ENCODE measurements around the gene AMFR. TPM values are rescaled to one million over a fixed set of nuclear protein-coding genes. Genes with fewer than 3 reads are reported as not detected.

Gene AMFR
- total RNA-seq, 1 donor from 2014 or later = 112 TPM

GRCh38 chr16:56423584-56424403, 1.6 kb downstream of the AMFR start:
- Histone ChIP-seq H3K27me3 (no peaks in the 10 kb centered on the region), H3K4me3 (peak overlapping the region; percentile 95 to 99), H3K27ac (peak overlapping the region in 1 of 2 donors; percentile 97), H3K36me3 (no peaks in the 10 kb centered on the region), H3K9me3 (no peaks in the 10 kb centered on the region), H3K4me1 (peaks cover 0 to 28% of the 10 kb centered on the region in 2 donors)
- DNase-seq (ENCODE audit: low spot score in 2 of 2) = no peak
- no peak for TF ChIP-seq CTCF (IDR thresholded peaks at IDR 0.05)
- intact Hi-C loops (cut with DNase I) = loop anchor here (2.0 to 10.0 kb wide), 4 partner anchors 27 to 1311 kb away; partner anchors contain the start of genes HERPUD1, KATNB1, NUDT21 and OGFOD1

DNA sequence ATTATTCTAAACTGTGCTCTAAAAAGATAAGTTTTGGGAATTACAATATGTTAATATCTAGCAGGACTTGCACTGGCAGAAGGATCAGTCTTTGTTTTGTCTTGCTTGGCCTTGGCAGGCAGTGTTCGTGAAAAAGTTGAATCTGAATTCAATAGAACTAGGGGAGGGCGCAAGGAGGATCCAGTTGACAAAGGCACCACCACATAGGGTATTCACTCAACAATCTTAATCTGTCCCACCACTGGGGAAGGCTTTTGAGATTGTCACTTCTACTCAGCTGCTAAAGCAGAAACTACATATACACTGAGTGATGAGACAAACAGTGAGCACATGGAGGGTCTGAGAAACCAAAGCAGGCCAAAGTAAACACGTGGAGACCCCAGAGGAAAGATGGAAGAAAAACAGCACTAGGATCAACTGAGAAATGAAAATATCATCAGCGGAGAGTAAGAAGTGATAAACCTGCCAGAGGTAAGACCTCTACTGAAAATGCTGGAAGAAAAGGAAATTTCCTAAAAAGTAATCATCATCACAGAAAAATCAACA, 2.4 kb downstream of the AMFR start:
- Histone ChIP-seq H3K27ac (no peak overlapping the region), H3K27me3 (no peaks in the 10 kb centered on the region), H3K36me3 (no peaks in the 10 kb centered on the region), H3K9me3 (no peaks in the 10 kb centered on the region), H3K4me3 (peak overlapping the region in 1 of 2 donors; percentile 95), H3K4me1 (peaks cover 0 to 28% of the 10 kb centered on the region in 2 donors)
- intact Hi-C loops (cut with DNase I) = loop anchor here (10.0 kb wide), 2 partner anchors 512 to 1312 kb away; partner anchors contain the start of genes HERPUD1 and KATNB1
- DNase-seq (ENCODE audit: low spot score in 2 of 2) = no peak
- no peak for TF ChIP-seq CTCF (IDR thresholded peaks at IDR 0.05)

DNA sequence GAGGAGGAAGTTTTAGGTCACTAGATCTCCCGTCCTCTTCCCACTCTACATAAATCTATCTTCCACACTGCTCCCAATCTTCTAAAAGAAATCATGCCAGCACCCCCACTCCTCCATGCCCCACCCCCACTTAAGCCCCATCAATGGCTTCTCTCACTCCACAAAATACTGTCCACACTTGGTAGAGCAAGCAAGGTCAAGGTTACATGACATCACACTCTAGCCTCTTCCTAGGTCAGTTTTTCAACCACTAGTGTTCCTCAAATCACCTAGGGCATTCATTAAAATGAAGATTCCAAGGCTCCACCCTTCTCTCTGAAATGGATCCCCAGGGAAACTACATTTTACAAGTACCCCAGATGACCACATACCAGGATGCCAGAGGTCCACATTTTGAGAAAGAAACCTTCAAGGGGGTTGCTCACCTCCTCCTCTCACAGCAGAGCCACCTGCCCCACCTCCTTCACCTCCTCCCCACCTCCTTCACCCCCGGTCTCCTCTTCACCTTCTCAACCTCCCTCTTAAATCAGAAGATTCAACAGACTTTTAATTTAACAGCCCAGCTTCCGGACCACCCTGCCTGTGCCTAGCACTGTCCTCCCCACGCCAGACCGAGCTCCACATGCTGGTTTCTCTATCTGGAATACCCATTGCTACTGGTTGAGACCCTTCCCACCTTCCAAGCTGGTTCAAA, 3.2 kb downstream of the AMFR start:
- no peaks in the 10 kb centered on the region for H3K9me3 ChIP-seq
- no peak overlapping the region for H3K27ac ChIP-seq
- DNase-seq (ENCODE audit: low spot score in 2 of 2) = no peak
- no peaks in the 10 kb centered on the region for H3K36me3 ChIP-seq
- no peak for TF ChIP-seq CTCF (IDR thresholded peaks at IDR 0.05)
- no peaks in the 10 kb centered on the region for H3K27me3 ChIP-seq
- intact Hi-C loops (cut with DNase I) = loop anchor here (10.0 kb wide), 2 partner anchors 513 to 1313 kb away; partner anchors contain the start of genes HERPUD1 and KATNB1
- no peak overlapping the region for H3K4me3 ChIP-seq
- H3K4me1 ChIP-seq = peaks cover 0 to 28% of the 10 kb centered on the region in 2 donors

DNA sequence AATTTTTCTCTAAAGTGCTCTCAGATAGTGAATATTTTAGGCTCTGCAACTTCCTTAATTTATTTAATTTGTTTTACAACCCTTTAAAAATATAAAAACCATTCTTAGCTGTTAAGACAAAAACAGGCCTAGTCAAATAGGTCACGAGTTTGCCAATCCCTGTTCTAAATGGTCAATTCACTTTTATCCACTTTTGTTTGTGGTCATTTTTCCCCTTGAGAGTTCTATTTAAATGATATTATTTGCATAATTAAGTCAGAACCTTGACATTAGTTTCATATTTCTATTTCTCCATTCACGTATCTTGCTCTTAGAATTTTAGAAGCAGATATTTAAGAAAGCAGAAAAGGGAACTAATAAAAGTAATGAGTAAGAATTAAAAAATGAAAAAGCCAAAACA, 4.0 kb downstream of the AMFR start:
- H3K27me3 ChIP-seq = no peaks in the 10 kb centered on the region
- H3K27ac ChIP-seq = no peak overlapping the region
- no peak for TF ChIP-seq CTCF (IDR thresholded peaks at IDR 0.05)
- no peaks in the 10 kb centered on the region for H3K36me3 ChIP-seq
- intact Hi-C loops (cut with DNase I) = loop anchor here (10.0 kb wide), 2 partner anchors 513 to 1313 kb away; partner anchors contain the start of genes HERPUD1 and KATNB1
- H3K4me3 ChIP-seq = no peak overlapping the region
- H3K9me3 ChIP-seq = no peaks in the 10 kb centered on the region
- H3K4me1 ChIP-seq = peaks cover 0 to 28% of the 10 kb centered on the region in 2 donors
- no peak for DNase-seq (ENCODE audit: low spot score in 2 of 2)

GRCh38 chr16:56420613-56421012, 4.7 kb downstream of the AMFR start:
- no peak overlapping the region for H3K4me3 ChIP-seq
- H3K27ac ChIP-seq = no peak overlapping the region
- peaks cover 0 to 30% of the 10 kb centered on the region in 2 donors for H3K4me1 ChIP-seq
- no peaks in the 10 kb centered on the region for H3K36me3 ChIP-seq
- H3K27me3 ChIP-seq = no peaks in the 10 kb centered on the region
- no peak for DNase-seq (ENCODE audit: low spot score in 2 of 2)
- H3K9me3 ChIP-seq = no peaks in the 10 kb centered on the region
- no peak for TF ChIP-seq CTCF (IDR thresholded peaks at IDR 0.05)
- intact Hi-C loops (cut with DNase I) = loop anchor here (10.0 kb wide), 2 partner anchors 514 to 1314 kb away; partner anchors contain the start of genes HERPUD1 and KATNB1
